Measurements from ENCODE around the gene BBX.
"Not testable (repeated sequence)": the region's sequence is repeated elsewhere in the genome, so short reads cannot be mapped to it uniquely, and the experiment has no call there.

The BBX gene

GRCh38 chr3:107561980-107562379, 39.2 kb downstream of the BBX start:
- no CpG with 5 or more reads among the region's 6 CpGs for WGBS (ENCODE audit: extremely low coverage, insufficient coverage, low lambda C conversion rate)
- H3K36me3 ChIP-seq (ENCODE audit: control insufficient read depth, insufficient read depth, low read length): no peaks in the 10 kb centered on the region
- no peak overlapping the region for H4K5ac ChIP-seq (ENCODE audit: low read length)
- no peak overlapping the region for H2BK5ac ChIP-seq (ENCODE audit: low read length)
- H3K4me1 ChIP-seq (ENCODE audit: control insufficient read depth, low read depth, low read length): peaks cover 2% of the 10 kb centered on the region
- no peaks in the 10 kb centered on the region for H3K79me2 ChIP-seq (ENCODE audit: control insufficient read depth, insufficient read depth, low read length)
- no peak overlapping the region for H2BK15ac ChIP-seq (replicated peaks; ENCODE audit: low read depth)
- no peak overlapping the region for H2BK120ac ChIP-seq (ENCODE audit: low read depth, low read length)
- H3K4ac ChIP-seq (ENCODE audit: low read depth, low read length): no peak overlapping the region
- peaks cover 1% of the 10 kb centered on the region for H3K79me1 ChIP-seq (ENCODE audit: low read length)
- no peaks in the 10 kb centered on the region for H3K27me3 ChIP-seq (ENCODE audit: insufficient read depth, low read length, poor library complexity)
- H3K9ac ChIP-seq (ENCODE audit: low read length): no peak overlapping the region
- no peak overlapping the region for H4K8ac ChIP-seq (ENCODE audit: low read depth, low read length)
- no peak overlapping the region for H3K23ac ChIP-seq (ENCODE audit: low read length)
- H3K56ac ChIP-seq (ENCODE audit: low read length): no peak overlapping the region
- H3K4me3 ChIP-seq (ENCODE audit: low read length): no peak overlapping the region
- no peak overlapping the region for H2AK5ac ChIP-seq (ENCODE audit: low read length)
- no peak for DNase-seq
- H3K18ac ChIP-seq (ENCODE audit: low read length): no peak overlapping the region
- H3K4me2 ChIP-seq (ENCODE audit: low read length): no peak overlapping the region
- H3K27ac ChIP-seq (ENCODE audit: low read depth, low read length): no peak overlapping the region

DNA sequence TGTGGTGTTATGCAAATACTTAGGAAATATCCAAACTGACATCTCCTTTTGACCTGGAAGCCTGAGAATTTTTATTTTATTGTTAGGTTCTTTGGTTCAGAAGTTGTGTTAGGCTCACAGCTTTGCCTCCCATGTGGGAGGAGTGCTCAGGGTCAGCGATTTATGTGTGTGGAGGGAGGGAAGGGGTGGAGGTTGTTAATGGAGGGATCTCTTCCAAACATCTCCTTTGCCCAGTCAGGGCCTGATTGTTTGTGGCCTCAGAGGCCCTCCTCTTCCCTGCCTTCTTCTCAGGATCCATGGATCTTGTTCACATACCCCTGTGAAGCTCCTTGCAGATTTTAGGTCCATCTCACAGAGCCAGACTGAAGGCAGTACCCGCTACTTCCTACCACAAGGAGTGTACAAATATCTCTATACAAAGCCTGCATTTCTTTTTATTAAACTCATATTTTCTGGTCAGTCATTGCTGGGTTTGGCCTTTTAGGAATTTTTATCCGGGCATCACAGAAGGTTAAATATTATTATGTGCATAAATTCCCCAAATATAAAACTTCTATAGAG, 40.3 kb downstream of the BBX start:
- no peak overlapping the region for H3K4ac ChIP-seq (ENCODE audit: low read depth, low read length)
- H3K27me3 ChIP-seq (ENCODE audit: insufficient read depth, low read length, poor library complexity): no peaks in the 10 kb centered on the region
- H3K4me3 ChIP-seq (ENCODE audit: low read length): no peak overlapping the region
- H4K5ac ChIP-seq (ENCODE audit: low read length): no peak overlapping the region
- no peaks in the 10 kb centered on the region for H3K36me3 ChIP-seq (ENCODE audit: control insufficient read depth, insufficient read depth, low read length)
- no peak overlapping the region for H3K27ac ChIP-seq (ENCODE audit: low read depth, low read length)
- no peaks in the 10 kb centered on the region for H3K79me2 ChIP-seq (ENCODE audit: control insufficient read depth, insufficient read depth, low read length)
- H3K56ac ChIP-seq (ENCODE audit: low read length): no peak overlapping the region
- H4K8ac ChIP-seq (ENCODE audit: low read depth, low read length): no peak overlapping the region
- no peak overlapping the region for H2BK15ac ChIP-seq (replicated peaks; ENCODE audit: low read depth)
- no peak overlapping the region for H2BK5ac ChIP-seq (ENCODE audit: low read length)
- H2AK5ac ChIP-seq (ENCODE audit: low read length): no peak overlapping the region
- no peak overlapping the region for H3K23ac ChIP-seq (ENCODE audit: low read length)
- H3K9ac ChIP-seq (ENCODE audit: low read length): no peak overlapping the region
- peaks cover 2% of the 10 kb centered on the region for H3K4me1 ChIP-seq (ENCODE audit: control insufficient read depth, low read depth, low read length)
- DNase-seq: peak; percentile 39
- no peak overlapping the region for H3K4me2 ChIP-seq (ENCODE audit: low read length)
- H3K18ac ChIP-seq (ENCODE audit: low read length): no peak overlapping the region
- no CpG with 5 or more reads among the region's 3 CpGs for WGBS (ENCODE audit: extremely low coverage, insufficient coverage, low lambda C conversion rate)
- H3K79me1 ChIP-seq (ENCODE audit: low read length): peaks cover 1% of the 10 kb centered on the region
- no peak overlapping the region for H2BK120ac ChIP-seq (ENCODE audit: low read depth, low read length)

GRCh38 chr3:107565244-107565643, 42.5 kb downstream of the BBX start:
- H3K4me3 ChIP-seq (ENCODE audit: low read length); H4K8ac ChIP-seq (ENCODE audit: low read depth, low read length); H4K5ac ChIP-seq (ENCODE audit: low read length); H3K79me1 ChIP-seq (ENCODE audit: low read length); DNase-seq; H3K36me3 ChIP-seq (ENCODE audit: control insufficient read depth, insufficient read depth, low read length); H2BK5ac ChIP-seq (ENCODE audit: low read length); H2BK120ac ChIP-seq (ENCODE audit: low read depth, low read length); H3K4me2 ChIP-seq (ENCODE audit: low read length); H3K18ac ChIP-seq (ENCODE audit: low read length); H3K79me2 ChIP-seq (ENCODE audit: control insufficient read depth, insufficient read depth, low read length); H3K4me1 ChIP-seq (ENCODE audit: control insufficient read depth, low read depth, low read length); H2AK5ac ChIP-seq (ENCODE audit: low read length); H2BK15ac ChIP-seq (replicated peaks; ENCODE audit: low read depth); H3K56ac ChIP-seq (ENCODE audit: low read length); H3K27ac ChIP-seq (ENCODE audit: low read depth, low read length); H3K27me3 ChIP-seq (ENCODE audit: insufficient read depth, low read length, poor library complexity); H3K4ac ChIP-seq (ENCODE audit: low read depth, low read length); H3K9ac ChIP-seq (ENCODE audit: low read length); H3K23ac ChIP-seq (ENCODE audit: low read length): not testable (repeated sequence)
- WGBS (ENCODE audit: extremely low coverage, insufficient coverage, low lambda C conversion rate): no CpG with 5 or more reads among the region's 7 CpGs

GRCh38 chr3:107571089-107571488, 48.3 kb downstream of the BBX start:
- not testable (repeated sequence) for H3K36me3 ChIP-seq (ENCODE audit: control insufficient read depth, insufficient read depth, low read length); H2BK15ac ChIP-seq (replicated peaks; ENCODE audit: low read depth); H2BK5ac ChIP-seq (ENCODE audit: low read length); H3K79me2 ChIP-seq (ENCODE audit: control insufficient read depth, insufficient read depth, low read length); H3K18ac ChIP-seq (ENCODE audit: low read length); H3K4me3 ChIP-seq (ENCODE audit: low read length); H4K5ac ChIP-seq (ENCODE audit: low read length); H2AK5ac ChIP-seq (ENCODE audit: low read length); H3K4me1 ChIP-seq (ENCODE audit: control insufficient read depth, low read depth, low read length); H2BK120ac ChIP-seq (ENCODE audit: low read depth, low read length); H3K79me1 ChIP-seq (ENCODE audit: low read length); H3K4me2 ChIP-seq (ENCODE audit: low read length); H3K9ac ChIP-seq (ENCODE audit: low read length); H3K27me3 ChIP-seq (ENCODE audit: insufficient read depth, low read length, poor library complexity); H3K56ac ChIP-seq (ENCODE audit: low read length); DNase-seq; H3K4ac ChIP-seq (ENCODE audit: low read depth, low read length); H4K8ac ChIP-seq (ENCODE audit: low read depth, low read length); H3K23ac ChIP-seq (ENCODE audit: low read length); H3K27ac ChIP-seq (ENCODE audit: low read depth, low read length)
- WGBS (ENCODE audit: extremely low coverage, insufficient coverage, low lambda C conversion rate): no CpG with 5 or more reads among the region's 10 CpGs

- not testable (repeated sequence) for H4K5ac ChIP-seq (ENCODE audit: low read length); DNase-seq
- WGBS (ENCODE audit: extremely low coverage, insufficient coverage, low lambda C conversion rate): no CpG with 5 or more reads among the region's 9 CpGs
These were observed 48.7 kb downstream of the BBX start for GRCh38 chr3:107571492-107571891.

GRCh38 chr3:107574650-107575049, 51.9 kb downstream of the BBX start:
- Histone ChIP-seq H3K9ac (ENCODE audit: low read length) (no peak overlapping the region), H2BK5ac (ENCODE audit: low read length) (no peak overlapping the region), H2BK15ac (replicated peaks; ENCODE audit: low read depth) (no peak overlapping the region), H3K23ac (ENCODE audit: low read length) (no peak overlapping the region), H2BK120ac (ENCODE audit: low read depth, low read length) (no peak overlapping the region), H2AK5ac (ENCODE audit: low read length) (no peak overlapping the region), H3K79me2 (ENCODE audit: control insufficient read depth, insufficient read depth, low read length) (no peaks in the 10 kb centered on the region), H4K8ac (ENCODE audit: low read depth, low read length) (no peak overlapping the region), H3K4ac (ENCODE audit: low read depth, low read length) (no peak overlapping the region), H3K27ac (ENCODE audit: low read depth, low read length) (no peak overlapping the region), H3K4me3 (ENCODE audit: low read length) (no peak overlapping the region), H3K4me2 (ENCODE audit: low read length) (no peak overlapping the region), H4K5ac (ENCODE audit: low read length) (no peak overlapping the region), H3K18ac (ENCODE audit: low read length) (no peak overlapping the region), H3K79me1 (ENCODE audit: low read length) (peaks cover 2% of the 10 kb centered on the region), H3K27me3 (ENCODE audit: insufficient read depth, low read length, poor library complexity) (no peaks in the 10 kb centered on the region), H3K4me1 (ENCODE audit: control insufficient read depth, low read depth, low read length) (peaks cover 4% of the 10 kb centered on the region), H3K56ac (ENCODE audit: low read length) (no peak overlapping the region), H3K36me3 (ENCODE audit: control insufficient read depth, insufficient read depth, low read length) (no peaks in the 10 kb centered on the region)
- DNase-seq: peak; percentile 53

More at GRCh38 chr3:107571492-107571891, 48.7 kb downstream of the BBX start:
- not testable (repeated sequence) for H3K23ac ChIP-seq (ENCODE audit: low read length); H3K27ac ChIP-seq (ENCODE audit: low read depth, low read length); H3K9ac ChIP-seq (ENCODE audit: low read length); H4K8ac ChIP-seq (ENCODE audit: low read depth, low read length); H2BK120ac ChIP-seq (ENCODE audit: low read depth, low read length); H3K79me1 ChIP-seq (ENCODE audit: low read length); H3K4me1 ChIP-seq (ENCODE audit: control insufficient read depth, low read depth, low read length); H3K4me2 ChIP-seq (ENCODE audit: low read length); H2BK15ac ChIP-seq (replicated peaks; ENCODE audit: low read depth); H3K4ac ChIP-seq (ENCODE audit: low read depth, low read length); H3K4me3 ChIP-seq (ENCODE audit: low read length); H3K18ac ChIP-seq (ENCODE audit: low read length); H3K36me3 ChIP-seq (ENCODE audit: control insufficient read depth, insufficient read depth, low read length); H3K79me2 ChIP-seq (ENCODE audit: control insufficient read depth, insufficient read depth, low read length); H3K27me3 ChIP-seq (ENCODE audit: insufficient read depth, low read length, poor library complexity); H2AK5ac ChIP-seq (ENCODE audit: low read length); H2BK5ac ChIP-seq (ENCODE audit: low read length); H3K56ac ChIP-seq (ENCODE audit: low read length)
